Right hindlimb (tissue), 1 donor: ENCODE results near the gene NFAT5.

Source experiments
- DNase-seq: peaks from one replicate; pipeline ENCODE4 v3.0.0-alpha.2; 2018

Gene NFAT5

GRCh38 chr16:69748694-69749345, 183.1 kb downstream of the NFAT5 start:
- no peak for DNase-seq

GRCh38 chr16:69754143-69754468, 188.3 kb downstream of the NFAT5 start:
- DNase-seq = no peak
